PC-9 (cell line): ENCODE measurements around the gene PGA3. TPM values are rescaled to one million over a fixed set of nuclear protein-coding genes. Genes with fewer than 3 reads are reported as not detected.

Experiments used
- BruUV-seq: library from RNA; stranded (reverse); fragments of 400-500 nt; replicated peaks from 2 replicates; lab custom pipeline; 2021; lab: Mats Ljungman, UMichigan
- CTCF ChIA-PET: fragments of 300-600 bp; sonication (Branson Sonifier 250); formaldehyde crosslinking; loops from one replicate; lab custom pipeline; 2022; ENCODE audit warnings: antibody characterized with exemption; lab: Charles Lee
- POLR2A ChIA-PET: fragments of 300-600 bp; sonication (Branson Sonifier 250); formaldehyde crosslinking; loops from one replicate; lab custom pipeline; 2022; ENCODE audit warnings: antibody characterized with exemption; ENCODE audit not compliant: unreplicated experiment; lab: Charles Lee
- DNase-seq, 2 experiments: peaks; one replicate each; pipeline versions ENCODE4 v3.0.0 to v3.0.0-alpha.2; 2015 to 2022; ENCODE audit warnings: mixed read lengths in 1 of 2
- H2AFZ ChIP-seq: fragments of 200-600 bp; sonication (generic); 2 replicates; pipeline ENCODE4 v1.8.1; 2017; ENCODE audit warnings: antibody characterized with exemption
- H3F3A ChIP-seq: fragments of 200-600 bp; sonication (generic); 2 replicates; pipeline ENCODE4 v1.8.1; 2017; ENCODE audit warnings: antibody characterized with exemption, mild to moderate bottlenecking, low read depth; ENCODE audit not compliant: insufficient read depth
- H3K27ac ChIP-seq: fragments of 200-600 bp; sonication (generic); 2 replicates; pipeline ENCODE4 v1.6.1; 2016; ENCODE audit warnings: mixed run types
- H3K27me3 ChIP-seq: fragments of 200-600 bp; sonication (generic); 2 replicates; pipeline ENCODE4 v1.6.1; 2016; ENCODE audit warnings: low read depth, mixed run types; ENCODE audit not compliant: insufficient read depth
- H3K36me3 ChIP-seq: fragments of 200-600 bp; sonication (generic); 2 replicates; pipeline ENCODE4 v1.6.1; 2016; ENCODE audit warnings: low read depth, mixed run types
- H3K4me1 ChIP-seq: fragments of 200-600 bp; sonication (generic); replicated peaks from 2 replicates; pipeline ENCODE4 v1.6.1; 2016; ENCODE audit warnings: mixed run types; ENCODE audit not compliant: insufficient read depth
- H3K4me2 ChIP-seq: fragments of 200-600 bp; sonication (generic); 2 replicates; pipeline ENCODE4 v1.6.1; 2017; ENCODE audit warnings: mixed run types
- H3K4me3 ChIP-seq: fragments of 200-600 bp; sonication (generic); 2 replicates; pipeline ENCODE4 v1.6.1; 2016; ENCODE audit warnings: mixed run types
- H3K79me2 ChIP-seq: fragments of 200-600 bp; sonication (generic); 2 replicates; pipeline ENCODE4 v1.6.1; 2017; ENCODE audit warnings: low read depth, mixed run types
- H3K9me2 ChIP-seq: fragments of 200-600 bp; sonication (generic); 2 replicates; pipeline ENCODE4 v1.8.1; 2017; ENCODE audit warnings: mild to moderate bottlenecking; ENCODE audit not compliant: insufficient read depth
- H3K9me3 ChIP-seq: fragments of 200-600 bp; sonication (generic); 2 replicates; pipeline ENCODE4 v1.8.1; 2016; ENCODE audit warnings: low read depth; ENCODE audit not compliant: insufficient read depth
- H4K20me1 ChIP-seq: fragments of 200-600 bp; sonication (generic); 2 replicates; pipeline ENCODE4 v1.8.1; 2017; ENCODE audit not compliant: insufficient read depth
- EZH2 ChIP-seq: fragments of 200-600 bp; sonication (generic); IDR thresholded peaks from 2 replicates; pipeline ENCODE4 v1.8.0; 2017; ENCODE audit warnings: antibody characterized with exemption, low read depth
- intact Hi-C: fragments of 100-400 bp; cut with micrococcal nuclease; formaldehyde crosslinking; loops from one replicate; pipeline ENCODE4 v1.10.0; 2022; ENCODE audit not compliant: unreplicated experiment
- total RNA-seq: library from RNA; stranded (reverse); gene quantifications from 2 replicates; pipeline ENCODE4 v1.2.3, GENCODE V29; 2021
- TF ChIP-seq, protein P1 (sequence below): fragments of 200-600 bp; sonication (generic); conservative IDR thresholded peaks from 2 replicates; pipeline ENCODE4 v1.6.1; 2017; ENCODE audit warnings: mixed run types, antibody characterized with exemption, mild to moderate bottlenecking, moderate library complexity

PGA3 gene
- total RNA-seq, 1 experiment from 2014 or later = not detected

DNA sequence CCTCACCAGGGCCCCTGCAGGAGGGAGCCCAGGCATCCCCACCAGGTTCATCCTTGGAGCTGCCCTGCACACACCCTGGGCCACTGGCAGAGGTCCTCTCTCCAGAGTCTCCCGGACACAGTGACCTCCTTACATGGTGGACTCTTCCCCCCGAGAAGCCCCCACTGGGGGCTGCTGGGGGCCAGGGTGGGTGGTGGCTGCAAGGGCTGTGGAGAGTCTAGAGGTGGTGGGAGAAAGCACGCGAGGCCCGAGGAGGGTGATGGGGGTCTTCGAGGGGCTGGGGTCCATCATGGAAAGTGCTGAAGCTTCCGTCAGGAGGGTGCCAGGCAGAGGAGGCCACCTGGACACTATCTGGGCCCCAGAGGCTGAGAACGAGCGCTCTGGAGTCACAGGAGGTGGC lies 55.2 kb downstream of the PGA3 start:
- no TSS peak for BruUV-seq
- intact Hi-C loops = loop anchor here (10.0 kb wide), 1 partner anchor 76 kb away; the partner anchor contains the start of genes DDB1 and TKFC
- no peaks in the 10 kb centered on the region for H4K20me1 ChIP-seq

DNA sequence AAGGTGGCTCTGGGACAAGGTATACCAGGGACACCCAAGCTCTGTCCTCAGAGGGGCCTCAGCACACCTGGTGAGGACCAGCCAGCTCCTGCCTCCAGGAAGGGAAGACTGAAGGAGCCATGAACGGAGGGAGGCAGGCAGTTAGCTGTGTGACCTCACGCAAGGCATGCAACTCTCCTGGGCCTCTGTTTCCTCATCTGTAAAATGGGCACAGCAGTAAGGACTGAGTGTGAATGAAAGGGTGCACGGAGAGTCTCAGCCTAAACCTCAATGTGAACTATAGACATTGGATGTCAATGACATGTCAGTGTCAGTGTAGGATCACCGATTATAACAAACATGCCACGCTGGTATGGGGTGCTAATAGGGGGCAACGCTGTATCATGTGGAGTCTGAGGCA lies 56.0 kb downstream of the PGA3 start:
- H3K27ac ChIP-seq = no peak overlapping the region
- no TSS peak for BruUV-seq

More for the DNA sequence above, 55.2 kb downstream of the PGA3 start:
- no peak for TF ChIP-seq EZH2
- TF ChIP-seq, protein P1, sequence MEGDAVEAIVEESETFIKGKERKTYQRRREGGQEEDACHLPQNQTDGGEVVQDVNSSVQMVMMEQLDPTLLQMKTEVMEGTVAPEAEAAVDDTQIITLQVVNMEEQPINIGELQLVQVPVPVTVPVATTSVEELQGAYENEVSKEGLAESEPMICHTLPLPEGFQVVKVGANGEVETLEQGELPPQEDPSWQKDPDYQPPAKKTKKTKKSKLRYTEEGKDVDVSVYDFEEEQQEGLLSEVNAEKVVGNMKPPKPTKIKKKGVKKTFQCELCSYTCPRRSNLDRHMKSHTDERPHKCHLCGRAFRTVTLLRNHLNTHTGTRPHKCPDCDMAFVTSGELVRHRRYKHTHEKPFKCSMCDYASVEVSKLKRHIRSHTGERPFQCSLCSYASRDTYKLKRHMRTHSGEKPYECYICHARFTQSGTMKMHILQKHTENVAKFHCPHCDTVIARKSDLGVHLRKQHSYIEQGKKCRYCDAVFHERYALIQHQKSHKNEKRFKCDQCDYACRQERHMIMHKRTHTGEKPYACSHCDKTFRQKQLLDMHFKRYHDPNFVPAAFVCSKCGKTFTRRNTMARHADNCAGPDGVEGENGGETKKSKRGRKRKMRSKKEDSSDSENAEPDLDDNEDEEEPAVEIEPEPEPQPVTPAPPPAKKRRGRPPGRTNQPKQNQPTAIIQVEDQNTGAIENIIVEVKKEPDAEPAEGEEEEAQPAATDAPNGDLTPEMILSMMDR = no peak
- H3F3A ChIP-seq = no peaks in the 10 kb centered on the region; the same call in 1 of the 2 replicates
- H3K4me2 ChIP-seq = no peak overlapping the region
- no peak overlapping the region for H2AFZ ChIP-seq
- no peaks in the 10 kb centered on the region for H3K79me2 ChIP-seq
- ChIA-PET CTCF (no interaction called here), POLR2A (no interaction called here)
- no peak for DNase-seq
- H3K4me1 ChIP-seq = no peaks in the 10 kb centered on the region
- H3K4me3 ChIP-seq = no peak overlapping the region
- no peak overlapping the region for H3K27ac ChIP-seq
- no peaks in the 10 kb centered on the region for H3K36me3 ChIP-seq
- H3K27me3 ChIP-seq = peaks cover 64% of the 10 kb centered on the region
- H3K9me3 ChIP-seq = no peaks in the 10 kb centered on the region
- no peaks in the 10 kb centered on the region for H3K9me2 ChIP-seq

More for the DNA sequence above, 56.0 kb downstream of the PGA3 start:
- Histone ChIP-seq H3K4me3 (no peak overlapping the region), H2AFZ (no peak overlapping the region), H3K9me3 (no peaks in the 10 kb centered on the region), H3K4me2 (no peak overlapping the region), H3K79me2 (no peaks in the 10 kb centered on the region), H3K27me3 (peaks cover 57% of the 10 kb centered on the region), H3K36me3 (no peaks in the 10 kb centered on the region), H3K4me1 (no peaks in the 10 kb centered on the region), H3F3A (no peaks in the 10 kb centered on the region; the same call in 1 of the 2 replicates), H3K9me2 (no peaks in the 10 kb centered on the region), H4K20me1 (no peaks in the 10 kb centered on the region)
- ChIA-PET CTCF (interaction anchor here (0.6 kb wide), 1 partner anchor 901 kb away, joined by 3 read pairs; no protein-coding TSS in a partner anchor), POLR2A (no interaction called here)
- no peak for TF ChIP-seq EZH2
- TF ChIP-seq, protein P1 = no peak
- DNase-seq = no peak
- intact Hi-C loops = loop anchor here (10.0 kb wide), 1 partner anchor 75 kb away; the partner anchor contains the start of genes DDB1 and TKFC

Other genes starting within 250 kb of the PGA3 start
- 0.74 and 3.3 TPM in 2 replicates for gene CD6, start 231.8 kb upstream of the PGA3 start, total RNA-seq
- gene CD5, start 101.0 kb upstream of the PGA3 start, total RNA-seq = not detected in 2 replicates
- gene VPS37C, start 42.1 kb upstream of the PGA3 start, total RNA-seq = 27.1 and 29.0 TPM in 2 replicates
- not detected in 2 replicates for gene PGA4, start 18.8 kb downstream of the PGA3 start, total RNA-seq
- not detected in 2 replicates for gene PGA5, start 37.7 kb downstream of the PGA3 start, total RNA-seq
- gene VWCE, start 91.8 kb downstream of the PGA3 start, total RNA-seq = 0.41 and 1.4 TPM in 2 replicates
- gene DDB1, start 129.6 kb downstream of the PGA3 start, total RNA-seq = 302 and 305 TPM in 2 replicates
- gene TKFC, start 129.7 kb downstream of the PGA3 start, total RNA-seq = 168 and 258 TPM in 2 replicates
- 96.9 and 120 TPM in 2 replicates for gene CYB561A3, start 158.4 kb downstream of the PGA3 start, total RNA-seq
- 32.5 and 46.1 TPM in 2 replicates for gene TMEM138, start 158.9 kb downstream of the PGA3 start, total RNA-seq
- 17.6 and 21.1 TPM in 2 replicates for gene TMEM216, start 189.1 kb downstream of the PGA3 start, total RNA-seq
- 82.7 and 87.0 TPM in 2 replicates for gene CPSF7, start 226.5 kb downstream of the PGA3 start, total RNA-seq
- gene SDHAF2, start 226.6 kb downstream of the PGA3 start, total RNA-seq = 32.5 and 38.3 TPM in 2 replicates